ENCODE results near the gene IL3. TPM values are rescaled to one million over a fixed set of nuclear protein-coding genes. Genes with fewer than 3 reads are reported as not detected.

The IL3 gene
- total and polyA plus RNA-seq, 2 donors (not counting 1 experiment from before 2014, with no cell fraction given): not detected

GRCh38 chr5:132033122-132033521 is 27.3 kb upstream of the IL3 start:
- Histone ChIP-seq H4K20me1 (ENCODE audit: control insufficient read depth, insufficient read depth, low read length, poor library complexity, severe bottlenecking) (no peaks in the 10 kb centered on the region), H3K4me2 (replicated peaks; ENCODE audit: low read depth, low read length, poor library complexity, severe bottlenecking) (no peak overlapping the region), H3K79me2 (ENCODE audit: control insufficient read depth, insufficient read depth, low read length) (no peaks in the 10 kb centered on the region), H3K27me3 (replicated peaks in 1 of 4; ENCODE audit: control extremely low read depth in 1 of 4, control insufficient read depth in 3 of 4, insufficient read depth in 4 of 4, low read length in 3 of 4) (peaks cover 0 to 6% (median 2%) of the 10 kb centered on the region in 4 experiments), H3K4me1 (ENCODE audit: control insufficient read depth in 2 of 2, insufficient read depth in 2 of 2, low read length in 2 of 2) (no peaks in the 10 kb centered on the region), H3K9ac (ENCODE audit: low read length) (no peak overlapping the region), H3K9me3 (ENCODE audit: control extremely low read depth in 1 of 3, control insufficient read depth in 2 of 3, insufficient read depth in 1 of 3, low read length in 2 of 3) (peaks cover 0 to 3% (median 0%) of the 10 kb centered on the region in 3 donors), H3K36me3 (replicated peaks in 1 of 2; ENCODE audit: control extremely low read depth in 1 of 2, control insufficient read depth in 1 of 2, extremely low read depth in 1 of 2, insufficient read depth in 2 of 2, low read length in 1 of 2) (no peaks in the 10 kb centered on the region), H2AFZ (ENCODE audit: insufficient read depth, low read depth, low read length, poor library complexity, severe bottlenecking) (no peak overlapping the region), H3K4me3 (ENCODE audit: control extremely low read depth in 1 of 5, extremely low read depth in 1 of 5, insufficient read depth in 1 of 5, low read depth in 2 of 5, low read length in 4 of 5) (no peak overlapping the region), H3K27ac (ENCODE audit: low read length in 2 of 2) (no peak overlapping the region)
- CTCF ChIA-PET: no interaction called here
- POLR2A ChIA-PET: no interaction called here
- no CpG with 5 or more reads among the region's 4 CpGs for WGBS (ENCODE audit: insufficient coverage)
- Mint-ChIP-seq H3K27ac (no peak overlapping the region), H3K9me3 (ENCODE audit: insufficient read depth) (peaks cover 10% of the 10 kb centered on the region), H3K4me1 (no peaks in the 10 kb centered on the region), H3K4me3 (no peak overlapping the region), H3K27me3 (peaks cover 37% of the 10 kb centered on the region)
- ATAC-seq (ENCODE audit: low read depth): no peak
- DNase-seq: no peak
- TF ChIP-seq CTCF (IDR thresholded peaks at IDR 0.05): no peak
- TF ChIP-seq EZH2 (IDR thresholded peaks at IDR 0.05; ENCODE audit: borderline replicate concordance, insufficient read depth, low read depth, low read length, poor library complexity, severe bottlenecking): no peak
- intact Hi-C loops (cut with micrococcal nuclease): no loop called here

GRCh38 chr5:132037353-132037752 is 23.1 kb upstream of the IL3 start:
- TF ChIP-seq EZH2 (IDR thresholded peaks at IDR 0.05; ENCODE audit: borderline replicate concordance, insufficient read depth, low read depth, low read length, poor library complexity, severe bottlenecking): no peak
- no peak for TF ChIP-seq CTCF (IDR thresholded peaks at IDR 0.05)
- Histone ChIP-seq H3K79me2 (ENCODE audit: control insufficient read depth, insufficient read depth, low read length) (no peaks in the 10 kb centered on the region), H3K36me3 (replicated peaks in 1 of 2; ENCODE audit: control extremely low read depth in 1 of 2, control insufficient read depth in 1 of 2, extremely low read depth in 1 of 2, insufficient read depth in 2 of 2, low read length in 1 of 2) (no peaks in the 10 kb centered on the region), H3K4me3 (ENCODE audit: control extremely low read depth in 1 of 5, extremely low read depth in 1 of 5, insufficient read depth in 1 of 5, low read depth in 2 of 5, low read length in 4 of 5) (no peak overlapping the region), H3K27me3 (replicated peaks in 1 of 4; ENCODE audit: control extremely low read depth in 1 of 4, control insufficient read depth in 3 of 4, insufficient read depth in 4 of 4, low read length in 3 of 4) (peaks cover 0 to 3% (median 0%) of the 10 kb centered on the region in 4 experiments), H3K27ac (ENCODE audit: low read length in 2 of 2) (no peak overlapping the region), H3K4me1 (ENCODE audit: control insufficient read depth in 2 of 2, insufficient read depth in 2 of 2, low read length in 2 of 2) (no peaks in the 10 kb centered on the region), H4K20me1 (ENCODE audit: control insufficient read depth, insufficient read depth, low read length, poor library complexity, severe bottlenecking) (no peaks in the 10 kb centered on the region), H3K9me3 (ENCODE audit: control extremely low read depth in 1 of 3, control insufficient read depth in 2 of 3, insufficient read depth in 1 of 3, low read length in 2 of 3) (peaks cover 0 to 3% (median 0%) of the 10 kb centered on the region in 3 donors), H2AFZ (ENCODE audit: insufficient read depth, low read depth, low read length, poor library complexity, severe bottlenecking) (no peak overlapping the region), H3K4me2 (replicated peaks; ENCODE audit: low read depth, low read length, poor library complexity, severe bottlenecking) (no peak overlapping the region), H3K9ac (ENCODE audit: low read length) (no peak overlapping the region)
- POLR2A ChIA-PET: no interaction called here
- WGBS (ENCODE audit: insufficient coverage): no CpG with 5 or more reads among the region's 2 CpGs
- intact Hi-C loops (cut with micrococcal nuclease): no loop called here
- CTCF ChIA-PET: no interaction called here
- ATAC-seq (ENCODE audit: low read depth) (no peak), DNase-seq (no peak)
- H3K4me1 Mint-ChIP-seq: no peaks in the 10 kb centered on the region
- no peak overlapping the region for H3K4me3 Mint-ChIP-seq
- peaks cover 16% of the 10 kb centered on the region for H3K9me3 Mint-ChIP-seq (ENCODE audit: insufficient read depth)
- peaks cover 37% of the 10 kb centered on the region for H3K27me3 Mint-ChIP-seq
- no peak overlapping the region for H3K27ac Mint-ChIP-seq

All from B cell (primary cell).